ENCODE data around the gene LY6G6D.

DNA sequence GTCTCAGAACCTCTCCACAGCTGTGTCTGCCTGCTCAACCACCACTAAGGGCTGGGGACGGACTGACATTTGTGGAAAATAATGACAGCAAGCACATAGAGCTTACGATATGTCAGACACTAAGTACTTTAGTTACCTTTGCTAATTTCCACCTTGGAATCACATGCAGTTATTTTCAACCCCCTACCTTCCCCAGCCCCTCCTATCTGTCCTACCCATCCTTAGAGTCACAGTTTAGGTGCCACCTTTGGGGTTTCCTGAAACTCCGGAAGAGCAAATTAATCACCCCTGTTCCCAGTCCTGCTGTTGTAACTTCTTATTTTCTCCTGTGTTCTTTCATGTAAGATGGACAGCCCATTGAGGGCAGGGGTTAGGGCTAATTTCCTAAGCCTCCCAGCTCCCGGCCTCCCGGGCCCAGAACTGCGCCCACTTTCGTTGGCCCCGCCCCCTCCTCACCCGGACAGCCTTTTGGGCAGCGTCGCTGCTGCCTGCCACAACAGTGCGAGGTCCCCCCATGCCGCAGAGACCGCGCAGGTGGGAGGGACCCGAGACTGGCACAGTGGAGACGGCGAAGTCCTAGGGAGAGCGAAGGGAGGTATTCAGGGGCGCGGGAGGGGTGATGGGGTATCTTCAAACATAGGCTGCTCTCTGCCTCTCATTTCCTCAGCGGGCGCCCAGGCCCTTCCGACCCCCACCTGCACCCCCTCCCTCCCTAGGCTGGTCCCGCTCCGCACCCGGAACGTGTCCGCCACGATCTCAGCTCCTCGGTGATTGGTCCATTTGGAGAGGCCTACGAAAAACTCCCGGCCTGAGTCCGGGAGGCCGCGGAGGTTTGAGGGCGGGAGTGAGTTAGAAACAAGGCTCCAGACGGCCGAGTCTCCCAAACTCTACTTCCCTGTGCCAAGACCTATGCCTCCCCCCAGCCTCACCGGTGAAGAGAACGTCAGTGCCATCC, 12.8 kb downstream of the LY6G6D start:
- no peak for TF ChIP-seq POLR2A (IDR thresholded peaks at IDR 0.05; ENCODE audit: low read depth, low read length)
- TF ChIP-seq POLR2AphosphoS5 (IDR thresholded peaks at IDR 0.05; ENCODE audit: low read depth, low read length): no peak
- no peak for TF ChIP-seq SPI1 (IDR thresholded peaks at IDR 0.05; ENCODE audit: low read depth, low read length)
- no peak for TF ChIP-seq POU2F2 (IDR thresholded peaks at IDR 0.05; ENCODE audit: low read depth, low read length)
- no peak for TF ChIP-seq TAF1 (IDR thresholded peaks at IDR 0.05; ENCODE audit: low read depth, low read length)
